Osteocyte (in vitro differentiated cells): ENCODE data around the gene SPATA19. TPM values are rescaled to one million over a fixed set of nuclear protein-coding genes. Genes with fewer than 3 reads are reported as not detected.

Source experiments
- DNase-seq: peaks from one replicate; pipeline ENCODE4 v3.0.0; 2021; ENCODE audit warnings: mixed read lengths; ENCODE audit not compliant: unreplicated experiment; ENCODE audit errors: extremely low spot score
- H3K27ac Mint-ChIP-seq: one replicate; pipeline ENCODE4 v1.8.0; 2021; ENCODE audit warnings: mild to moderate bottlenecking, mixed read lengths; ENCODE audit not compliant: unreplicated experiment
- H3K27me3 Mint-ChIP-seq: one replicate; pipeline ENCODE4 v1.8.0; 2021; ENCODE audit warnings: mixed read lengths; ENCODE audit not compliant: unreplicated experiment
- H3K36me3 Mint-ChIP-seq: one replicate; pipeline ENCODE4 v1.8.0; 2021; ENCODE audit warnings: mixed read lengths; ENCODE audit not compliant: unreplicated experiment
- H3K4me1 Mint-ChIP-seq: one replicate; pipeline ENCODE4 v1.8.0; 2021; ENCODE audit warnings: mixed read lengths; ENCODE audit not compliant: unreplicated experiment
- H3K4me3 Mint-ChIP-seq: one replicate; pipeline ENCODE4 v1.8.0; 2021; ENCODE audit warnings: mild to moderate bottlenecking, moderate library complexity, mixed read lengths; ENCODE audit not compliant: unreplicated experiment
- H3K9me3 Mint-ChIP-seq: one replicate; pipeline ENCODE4 v1.8.0; 2021; ENCODE audit warnings: mixed read lengths; ENCODE audit not compliant: unreplicated experiment
- CTCF ChIP-seq: fragments of 200-600 bp; sonication (generic); IDR thresholded peaks from 2 replicates; pipeline ENCODE4 v1.5.0; 2021; ENCODE audit warnings: antibody characterized with exemption, mild to moderate bottlenecking, moderate library complexity
- total RNA-seq: library from RNA; stranded (reverse); gene quantifications from 2 replicates; pipeline ENCODE4 v1.2.1, GENCODE V29; 2021

Gene SPATA19
- total RNA-seq, 1 donor from 2014 or later = not detected

- TF ChIP-seq CTCF = no peak
- no peak overlapping the region for H3K4me3 Mint-ChIP-seq
- H3K27ac Mint-ChIP-seq = no peak overlapping the region
- H3K36me3 Mint-ChIP-seq = no peaks in the 10 kb centered on the region
- no peaks in the 10 kb centered on the region for H3K27me3 Mint-ChIP-seq
- DNase-seq = peak; percentile 80
- no peaks in the 10 kb centered on the region for H3K4me1 Mint-ChIP-seq
- H3K9me3 Mint-ChIP-seq = no peaks in the 10 kb centered on the region
Measured at GRCh38 chr11:133832096-133832990, 13.0 kb downstream of the SPATA19 start.

GRCh38 chr11:133830931-133831907 is 14.1 kb downstream of the SPATA19 start:
- no peak for TF ChIP-seq CTCF
- no peaks in the 10 kb centered on the region for H3K9me3 Mint-ChIP-seq

GRCh38 chr11:133829566-133829965 is 15.7 kb downstream of the SPATA19 start:
- Mint-ChIP-seq H3K9me3 (no peaks in the 10 kb centered on the region), H3K36me3 (no peaks in the 10 kb centered on the region)

More at GRCh38 chr11:133830931-133831907, 14.1 kb downstream of the SPATA19 start:
- H3K27ac Mint-ChIP-seq = no peak overlapping the region
- no peaks in the 10 kb centered on the region for H3K27me3 Mint-ChIP-seq
- peak; percentile 78 for DNase-seq
- no peak overlapping the region for H3K4me3 Mint-ChIP-seq
- no peaks in the 10 kb centered on the region for H3K36me3 Mint-ChIP-seq
- H3K4me1 Mint-ChIP-seq = no peaks in the 10 kb centered on the region

GRCh38 chr11:133828871-133829270 is 16.4 kb downstream of the SPATA19 start:
- no peaks in the 10 kb centered on the region for H3K36me3 Mint-ChIP-seq
- H3K27ac Mint-ChIP-seq = no peak overlapping the region
- no peak for DNase-seq
- no peaks in the 10 kb centered on the region for H3K4me1 Mint-ChIP-seq
- H3K4me3 Mint-ChIP-seq = no peak overlapping the region
- H3K27me3 Mint-ChIP-seq = no peaks in the 10 kb centered on the region
- no peaks in the 10 kb centered on the region for H3K9me3 Mint-ChIP-seq
- no peak for TF ChIP-seq CTCF

More at GRCh38 chr11:133829566-133829965, 15.7 kb downstream of the SPATA19 start:
- no peak overlapping the region for H3K27ac Mint-ChIP-seq
- no peak overlapping the region for H3K4me3 Mint-ChIP-seq
- H3K4me1 Mint-ChIP-seq = no peaks in the 10 kb centered on the region
- TF ChIP-seq CTCF = no peak
- H3K27me3 Mint-ChIP-seq = no peaks in the 10 kb centered on the region
- no peak for DNase-seq
